ENCODE measurements around the gene GABRB3.

DNA sequence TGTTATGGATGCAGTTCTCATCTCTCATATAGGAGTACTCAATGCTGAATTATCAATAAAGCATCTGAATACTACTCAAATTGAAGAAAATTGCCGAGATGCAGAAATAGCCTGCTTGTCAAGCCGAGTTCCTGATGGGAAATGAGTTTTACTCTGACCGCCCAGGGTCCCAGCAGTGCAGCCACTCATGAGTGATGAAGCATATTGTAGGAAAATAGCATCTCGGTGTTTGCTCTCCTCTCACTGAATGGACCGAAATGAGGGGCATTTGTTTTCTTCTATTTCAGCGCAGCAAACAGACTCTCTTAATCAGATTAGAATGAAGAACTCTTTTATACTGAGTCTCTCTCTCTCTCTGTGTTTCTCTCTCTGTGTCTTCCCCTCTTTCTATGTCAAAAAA is 190.0 kb downstream of the GABRB3 start:
- TF ChIP-seq EZH2 (IDR thresholded peaks at IDR 0.05; ENCODE audit: borderline replicate concordance, insufficient read depth, low read depth, low read length, poor library complexity, severe bottlenecking): no peak
- TF ChIP-seq, protein P1, sequence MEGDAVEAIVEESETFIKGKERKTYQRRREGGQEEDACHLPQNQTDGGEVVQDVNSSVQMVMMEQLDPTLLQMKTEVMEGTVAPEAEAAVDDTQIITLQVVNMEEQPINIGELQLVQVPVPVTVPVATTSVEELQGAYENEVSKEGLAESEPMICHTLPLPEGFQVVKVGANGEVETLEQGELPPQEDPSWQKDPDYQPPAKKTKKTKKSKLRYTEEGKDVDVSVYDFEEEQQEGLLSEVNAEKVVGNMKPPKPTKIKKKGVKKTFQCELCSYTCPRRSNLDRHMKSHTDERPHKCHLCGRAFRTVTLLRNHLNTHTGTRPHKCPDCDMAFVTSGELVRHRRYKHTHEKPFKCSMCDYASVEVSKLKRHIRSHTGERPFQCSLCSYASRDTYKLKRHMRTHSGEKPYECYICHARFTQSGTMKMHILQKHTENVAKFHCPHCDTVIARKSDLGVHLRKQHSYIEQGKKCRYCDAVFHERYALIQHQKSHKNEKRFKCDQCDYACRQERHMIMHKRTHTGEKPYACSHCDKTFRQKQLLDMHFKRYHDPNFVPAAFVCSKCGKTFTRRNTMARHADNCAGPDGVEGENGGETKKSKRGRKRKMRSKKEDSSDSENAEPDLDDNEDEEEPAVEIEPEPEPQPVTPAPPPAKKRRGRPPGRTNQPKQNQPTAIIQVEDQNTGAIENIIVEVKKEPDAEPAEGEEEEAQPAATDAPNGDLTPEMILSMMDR (IDR thresholded peaks at IDR 0.05): no peak

Data from B cell (primary cell).